HCT116 (cell line): ENCODE measurements around the gene TPO. TPM values are rescaled to one million over a fixed set of nuclear protein-coding genes. Genes with fewer than 3 reads are reported as not detected.

Source experiments
- ATAC-seq: fragments of 200-7000 bp; cut with Tn5 transposase; 2 replicates; pipeline ENCODE4 v1.9.1; 2020; ENCODE audit warnings: mild to moderate bottlenecking, moderate library complexity
- BruUV-seq: library from RNA; stranded (reverse); fragments of 400-500 nt; replicated peaks from 2 replicates; lab custom pipeline; 2021; lab: Mats Ljungman, UMichigan
- CTCF ChIA-PET: fragments of 300-600 bp; sonication (Branson Sonifier 250); formaldehyde crosslinking; loops from one replicate; lab custom pipeline; 2021; ENCODE audit warnings: antibody characterized with exemption; lab: Charles Lee
- POLR2A ChIA-PET: fragments of 300-600, 350-600 bp; sonication (Branson Sonifier 250); formaldehyde crosslinking; loops from one replicate; lab custom pipeline; 2021; ENCODE audit warnings: antibody characterized with exemption; lab: Charles Lee
- RAD21 ChIA-PET, 2 experiments: fragments of 300-600 bp; sonication (Branson Sonifier 250); formaldehyde crosslinking; loops; one replicate each; lab custom pipeline; 2023; ENCODE audit warnings: low total read pairs in 2 of 2; ENCODE audit not compliant: uncharacterized antibody in 2 of 2, unreplicated experiment in 2 of 2, low non-redundant PET in 1 of 2; lab: Charles Lee
- DNase-seq: peaks from one replicate; pipeline ENCODE4 v3.0.0-alpha.2; 2010; ENCODE audit warnings: low read depth, low spot score
- H2AFZ ChIP-seq: fragments of 200-600 bp; shearing (Covaris generic), sonication (generic); 2 replicates; pipeline ENCODE4 v1.6.1; 2017; ENCODE audit warnings: low read depth, mixed run types, mixed read lengths, antibody characterized with exemption, low read length; ENCODE audit not compliant: poor library complexity, severe bottlenecking
- H3K27ac ChIP-seq: 2 replicates; pipeline ENCODE4 v1.5.1; 2012; ENCODE audit warnings: low read depth, low read length
- H3K27me3 ChIP-seq: fragments of 200-600 bp; sonication (generic); 2 replicates; pipeline ENCODE4 v1.6.1; 2016; ENCODE audit warnings: mixed run types, low read length, mixed read lengths; ENCODE audit not compliant: insufficient read depth
- H3K36me3 ChIP-seq, 2 experiments: fragments of 200-500 bp in 1 of 2; fragments of 200-600 bp in 1 of 2; sonication (Bioruptor generic) in 1 of 2; sonication (generic) in 1 of 2; 2 replicates each; pipeline versions ENCODE4 v1.5.1 to v1.6.1; 2014 to 2016; ENCODE audit warnings: low read length in 2 of 2, inconsistent platforms in 1 of 2, mixed read lengths in 1 of 2, mixed run types in 1 of 2; ENCODE audit not compliant: insufficient read depth in 2 of 2, control insufficient read depth in 1 of 2
- H3K4me1 ChIP-seq, 2 experiments: fragments of 200-600 bp in 1 of 2; sonication (generic) in 1 of 2; 2 replicates each; pipeline versions ENCODE4 v1.5.1 to v1.6.1; 2012 to 2017; ENCODE audit warnings: low read length in 2 of 2, inconsistent platforms in 1 of 2, mild to moderate bottlenecking in 1 of 2, mixed read lengths in 1 of 2, mixed run types in 1 of 2, moderate library complexity in 1 of 2; ENCODE audit not compliant: insufficient read depth in 2 of 2, control insufficient read depth in 1 of 2
- H3K4me2 ChIP-seq: fragments of 200-600 bp; sonication (generic); 2 replicates; pipeline ENCODE4 v1.6.1; 2017; ENCODE audit warnings: mixed run types, low read length, mixed read lengths
- H3K4me3 ChIP-seq, 2 experiments: fragments of 200-600 bp in 1 of 2; sonication (generic) in 1 of 2; replicated peaks in 1 of 2; 2 replicates each; pipeline ENCODE4 v1.5.1; 2011 to 2016; ENCODE audit warnings: low read length in 2 of 2, control low read depth in 1 of 2, low read depth in 1 of 2, mild to moderate bottlenecking in 1 of 2, mixed read lengths in 1 of 2, mixed run types in 1 of 2
- H3K79me2 ChIP-seq: fragments of 200-600 bp; sonication (generic); 2 replicates; pipeline ENCODE4 v1.6.1; 2017; ENCODE audit warnings: mild to moderate bottlenecking, mixed run types, low read length, moderate library complexity, mixed read lengths; ENCODE audit not compliant: insufficient read depth
- H3K9ac ChIP-seq: fragments of 200-600 bp; sonication (generic); 2 replicates; pipeline ENCODE4 v1.6.1; 2016; ENCODE audit warnings: low read length, mixed read lengths
- H3K9me2 ChIP-seq: fragments of 200-600 bp; sonication (generic), shearing (Covaris generic); 2 replicates; pipeline ENCODE4 v1.6.1; 2017; ENCODE audit warnings: mixed run types, mild to moderate bottlenecking, moderate library complexity; ENCODE audit not compliant: insufficient read depth
- H3K9me3 ChIP-seq, 2 experiments: fragments of 200-500 bp in 1 of 2; fragments of 200-600 bp in 1 of 2; sonication (Bioruptor generic) in 1 of 2; sonication (generic) in 1 of 2; 2 replicates each; pipeline ENCODE4 v1.6.1; 2014 to 2017; ENCODE audit warnings: low read length in 2 of 2, mixed read lengths in 2 of 2, inconsistent platforms in 1 of 2, low read depth in 1 of 2, mild to moderate bottlenecking in 1 of 2, mixed run types in 1 of 2, moderate library complexity in 1 of 2; ENCODE audit not compliant: control insufficient read depth in 1 of 2, insufficient read depth in 1 of 2
- H4K20me1 ChIP-seq: fragments of 200-600 bp; sonication (generic), shearing (Covaris generic); 2 replicates; pipeline ENCODE4 v1.6.1; 2017; ENCODE audit warnings: mixed run types, mild to moderate bottlenecking, moderate library complexity; ENCODE audit not compliant: insufficient read depth
- CBX3 ChIP-seq: IDR thresholded peaks from 2 replicates; pipeline ENCODE4 v1.6.1; 2012; ENCODE audit warnings: low read depth
- CEBPB ChIP-seq: IDR thresholded peaks from 2 replicates; pipeline ENCODE4 v1.6.1; 2012; ENCODE audit warnings: low read depth
- CTCF ChIP-seq, 3 experiments: fragments of 200-600 bp in 1 of 3; sonication (generic) in 1 of 3; IDR thresholded peaks in 2 of 3; conservative IDR thresholded peaks in 1 of 3; 2 replicates each; pipeline ENCODE4 v1.5.1; 2012 to 2017; ENCODE audit warnings: low read depth in 2 of 3, low read length in 2 of 3, antibody characterized with exemption in 1 of 3, borderline replicate concordance in 1 of 3, control low read depth in 1 of 3, mild to moderate bottlenecking in 1 of 3, mixed read lengths in 1 of 3, mixed run types in 1 of 3, moderate library complexity in 1 of 3; ENCODE audit not compliant: insufficient read depth in 1 of 3
- EGR1 ChIP-seq: IDR thresholded peaks from 2 replicates; pipeline ENCODE4 v1.6.1; 2012; ENCODE audit warnings: low read depth
- EZH2 ChIP-seq: fragments of 200-600 bp; sonication (generic); IDR thresholded peaks from 2 replicates; pipeline ENCODE4 v1.6.1; 2017; ENCODE audit warnings: antibody characterized with exemption, mixed run types
- EZH2phosphoT487 ChIP-seq: fragments of 200-600 bp; IDR thresholded peaks from 2 replicates; pipeline ENCODE4 v1.6.1; 2018; ENCODE audit warnings: antibody characterized with exemption, borderline replicate concordance
- FOSL1 ChIP-seq: IDR thresholded peaks from 2 replicates; pipeline ENCODE4 v1.6.1; 2012; ENCODE audit warnings: low read depth
- MAX ChIP-seq: IDR thresholded peaks from 2 replicates; pipeline ENCODE4 v1.6.1; 2012
- POLR2AphosphoS5 ChIP-seq: IDR thresholded peaks from 2 replicates; pipeline ENCODE4 v1.6.1; 2011; ENCODE audit warnings: mild to moderate bottlenecking, low read depth, low read length, moderate library complexity
- SIN3A ChIP-seq: IDR thresholded peaks from 2 replicates; pipeline ENCODE4 v1.6.1; 2012; ENCODE audit warnings: low read depth
- SP1 ChIP-seq: IDR thresholded peaks from 2 replicates; pipeline ENCODE4 v1.6.1; 2012; ENCODE audit warnings: low read depth
- SRF ChIP-seq: IDR thresholded peaks from 2 replicates; pipeline ENCODE4 v1.6.1; 2012; ENCODE audit warnings: low read depth
- TCF7L2 ChIP-seq: IDR thresholded peaks from 2 replicates; pipeline ENCODE4 v1.7.0; 2011; ENCODE audit warnings: borderline replicate concordance, inconsistent platforms; ENCODE audit not compliant: insufficient read depth, insufficient read length; ENCODE audit errors: extremely low read depth
- ZNF274 ChIP-seq: fragments of 200-500 bp; sonication (Bioruptor generic); IDR thresholded peaks from 2 replicates; pipeline ENCODE4 v1.6.1; 2014; ENCODE audit warnings: mild to moderate bottlenecking, low read depth, low read length, inconsistent platforms
- intact Hi-C: fragments of 100-400 bp; cut with micrococcal nuclease; formaldehyde crosslinking; loops from 2 replicates; pipeline ENCODE4 v1.10.0; 2022
- total RNA-seq: library from RNA; stranded (reverse); gene quantifications from one replicate; pipeline ENCODE4 v1.2.1, GENCODE V29; 2021; ENCODE audit not compliant: unreplicated experiment
- TF ChIP-seq, protein P1 (sequence below): IDR thresholded peaks from 2 replicates; pipeline ENCODE4 v1.6.1; 2012; ENCODE audit warnings: low read depth

TPO gene
- total RNA-seq, 1 experiment from 2014 or later = not detected

DNA sequence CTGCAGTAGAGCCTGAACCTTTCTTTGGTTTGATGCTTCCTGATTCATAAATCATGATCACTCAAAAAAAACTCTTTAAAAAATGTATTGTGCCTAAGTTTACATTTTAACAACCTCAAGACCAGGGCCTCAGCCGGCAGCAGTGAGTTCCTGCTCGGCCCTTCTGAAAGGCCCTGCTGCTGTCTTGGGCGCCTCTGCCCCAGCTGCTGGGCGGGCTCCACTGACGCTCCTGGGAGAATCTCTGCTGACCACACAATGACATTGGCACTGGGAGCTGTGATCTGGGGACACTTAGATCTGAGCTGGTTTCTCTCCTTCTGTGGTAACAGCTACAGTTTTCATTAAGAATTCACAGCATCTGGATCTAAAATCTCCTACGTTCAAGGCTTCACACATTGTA is 25.7 kb downstream of the TPO start:
- ChIA-PET RAD21 (no interaction called here), CTCF (no interaction called here), POLR2A (no interaction called here)
- BruUV-seq = no TSS peak
- Histone ChIP-seq H3K36me3 (no peaks in the 10 kb centered on the region), H3K27ac (no peak overlapping the region), H3K4me3 (no peak overlapping the region), H3K79me2 (no peaks in the 10 kb centered on the region), H3K27me3 (no peaks in the 10 kb centered on the region; the same call in 1 of the 2 replicates), H3K4me1 (no peaks in the 10 kb centered on the region), H3K9ac (no peak overlapping the region), H3K9me3 (no peaks in the 10 kb centered on the region), H4K20me1 (no peaks in the 10 kb centered on the region), H3K9me2 (no peaks in the 10 kb centered on the region), H3K4me2 (no peak overlapping the region), H2AFZ (no peak overlapping the region)
- DNase-seq = no peak
- ATAC-seq = no peak
- intact Hi-C loops = no loop called here
- no peak for TF ChIP-seq ZNF274
- TF ChIP-seq SP1 = no peak
- TF ChIP-seq EZH2 = no peak
- TF ChIP-seq FOSL1 = no peak
- no peak for TF ChIP-seq EGR1
- TF ChIP-seq TCF7L2 = no peak
- TF ChIP-seq SRF = no peak
- no peak for TF ChIP-seq CTCF (IDR thresholded peaks at IDR 0.05 in 2 of 3, conservative IDR thresholded peaks at IDR 0.05 in 1 of 3; ENCODE audit: borderline replicate concordance in 1 of 3, insufficient read depth in 1 of 3, low read depth in 2 of 3, low read length in 2 of 3)
- no peak for TF ChIP-seq SIN3A
- TF ChIP-seq CEBPB = no peak

DNA sequence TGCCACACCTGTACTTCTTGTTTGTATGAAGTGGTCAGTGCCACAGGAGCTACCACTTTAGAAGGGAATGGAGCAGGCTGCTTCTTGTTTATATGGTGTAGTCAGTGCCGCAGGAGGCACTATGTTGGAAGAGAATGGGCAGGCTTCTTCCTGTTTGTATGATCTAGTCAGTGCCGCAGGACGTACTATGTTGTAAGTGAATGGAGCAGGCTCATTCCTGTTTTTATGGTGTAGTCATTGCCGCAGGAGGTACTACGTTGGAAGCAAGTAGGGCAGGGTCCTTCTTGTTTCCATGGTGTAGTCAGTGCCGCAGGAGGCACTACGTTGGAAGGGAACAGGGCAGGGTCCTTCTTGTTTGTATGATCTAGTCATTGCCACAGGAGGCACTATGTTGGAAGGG is 27.3 kb downstream of the TPO start:
- CTCF ChIA-PET = no interaction called here
- H3K27me3 ChIP-seq = no peaks in the 10 kb centered on the region; the same call in 1 of the 2 replicates
- DNase-seq = no peak
- TF ChIP-seq POLR2AphosphoS5 = no peak
- no peak for TF ChIP-seq CBX3
- TF ChIP-seq, protein P1, sequence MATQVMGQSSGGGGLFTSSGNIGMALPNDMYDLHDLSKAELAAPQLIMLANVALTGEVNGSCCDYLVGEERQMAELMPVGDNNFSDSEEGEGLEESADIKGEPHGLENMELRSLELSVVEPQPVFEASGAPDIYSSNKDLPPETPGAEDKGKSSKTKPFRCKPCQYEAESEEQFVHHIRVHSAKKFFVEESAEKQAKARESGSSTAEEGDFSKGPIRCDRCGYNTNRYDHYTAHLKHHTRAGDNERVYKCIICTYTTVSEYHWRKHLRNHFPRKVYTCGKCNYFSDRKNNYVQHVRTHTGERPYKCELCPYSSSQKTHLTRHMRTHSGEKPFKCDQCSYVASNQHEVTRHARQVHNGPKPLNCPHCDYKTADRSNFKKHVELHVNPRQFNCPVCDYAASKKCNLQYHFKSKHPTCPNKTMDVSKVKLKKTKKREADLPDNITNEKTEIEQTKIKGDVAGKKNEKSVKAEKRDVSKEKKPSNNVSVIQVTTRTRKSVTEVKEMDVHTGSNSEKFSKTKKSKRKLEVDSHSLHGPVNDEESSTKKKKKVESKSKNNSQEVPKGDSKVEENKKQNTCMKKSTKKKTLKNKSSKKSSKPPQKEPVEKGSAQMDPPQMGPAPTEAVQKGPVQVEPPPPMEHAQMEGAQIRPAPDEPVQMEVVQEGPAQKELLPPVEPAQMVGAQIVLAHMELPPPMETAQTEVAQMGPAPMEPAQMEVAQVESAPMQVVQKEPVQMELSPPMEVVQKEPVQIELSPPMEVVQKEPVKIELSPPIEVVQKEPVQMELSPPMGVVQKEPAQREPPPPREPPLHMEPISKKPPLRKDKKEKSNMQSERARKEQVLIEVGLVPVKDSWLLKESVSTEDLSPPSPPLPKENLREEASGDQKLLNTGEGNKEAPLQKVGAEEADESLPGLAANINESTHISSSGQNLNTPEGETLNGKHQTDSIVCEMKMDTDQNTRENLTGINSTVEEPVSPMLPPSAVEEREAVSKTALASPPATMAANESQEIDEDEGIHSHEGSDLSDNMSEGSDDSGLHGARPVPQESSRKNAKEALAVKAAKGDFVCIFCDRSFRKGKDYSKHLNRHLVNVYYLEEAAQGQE = no peak
- TF ChIP-seq TCF7L2 = no peak
- TF ChIP-seq MAX = no peak
- TF ChIP-seq FOSL1 = no peak
- TF ChIP-seq EZH2 = no peak
- no peak for TF ChIP-seq EZH2phosphoT487

More for the DNA sequence above, 27.3 kb downstream of the TPO start:
- ATAC-seq = no peak
- H3K36me3 ChIP-seq = no peaks in the 10 kb centered on the region
- no peak overlapping the region for H3K4me3 ChIP-seq
- no peak overlapping the region for H3K9ac ChIP-seq
- H3K9me3 ChIP-seq = no peaks in the 10 kb centered on the region
- no peak overlapping the region for H3K4me2 ChIP-seq
- no peaks in the 10 kb centered on the region for H3K4me1 ChIP-seq
- H3K79me2 ChIP-seq = no peaks in the 10 kb centered on the region
- POLR2A ChIA-PET = no interaction called here
- H3K27ac ChIP-seq = no peak overlapping the region
- no peaks in the 10 kb centered on the region for H4K20me1 ChIP-seq
- intact Hi-C loops = no loop called here
- no peaks in the 10 kb centered on the region for H3K9me2 ChIP-seq
- RAD21 ChIA-PET = no interaction called here
- no peak overlapping the region for H2AFZ ChIP-seq
- no TSS peak for BruUV-seq
